Prostate gland (tissue), 2 donors: ENCODE measurements around the gene RABGAP1L.

ENCODE experiments used
- POLR2AphosphoS5 ChIP-seq: sonication (generic); formaldehyde crosslinking; IDR thresholded peaks from one replicate; pipeline ENCODE4 v1.6.1; 2017; ENCODE audit warnings: antibody characterized with exemption
- TF ChIP-seq, protein P1 (sequence below), 4 experiments: fragments of 200-600 bp in 2 of 4; fragments of 450-650 bp in 2 of 4; sonication (generic) in 2 of 4; IDR thresholded peaks; 1 replicate in 3 of 4; 2 replicates in 1 of 4; pipeline ENCODE4 v1.5.1; 2016 to 2019; ENCODE audit warnings: antibody characterized with exemption in 4 of 4, mild to moderate bottlenecking in 2 of 4, moderate library complexity in 2 of 4

DNA sequence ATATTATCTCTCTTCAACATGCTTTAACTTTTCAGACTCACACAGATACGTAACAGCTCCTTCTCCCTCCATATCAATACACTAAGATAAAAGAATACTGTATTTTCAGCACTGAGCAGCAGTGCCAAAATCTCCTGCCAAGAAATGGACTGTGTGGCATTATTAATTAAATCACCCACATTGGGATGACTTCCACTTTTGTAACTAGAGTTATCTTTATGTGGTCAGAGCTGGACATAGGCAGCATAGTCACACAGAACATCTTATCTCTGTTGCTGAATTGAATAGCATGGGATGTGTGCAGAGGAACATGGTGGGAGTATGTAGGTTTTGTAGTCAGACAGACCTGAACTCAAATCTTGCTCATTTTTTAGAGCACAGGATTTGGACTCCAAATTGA, 799.1 kb downstream of the RABGAP1L start:
- TF ChIP-seq, protein P1, sequence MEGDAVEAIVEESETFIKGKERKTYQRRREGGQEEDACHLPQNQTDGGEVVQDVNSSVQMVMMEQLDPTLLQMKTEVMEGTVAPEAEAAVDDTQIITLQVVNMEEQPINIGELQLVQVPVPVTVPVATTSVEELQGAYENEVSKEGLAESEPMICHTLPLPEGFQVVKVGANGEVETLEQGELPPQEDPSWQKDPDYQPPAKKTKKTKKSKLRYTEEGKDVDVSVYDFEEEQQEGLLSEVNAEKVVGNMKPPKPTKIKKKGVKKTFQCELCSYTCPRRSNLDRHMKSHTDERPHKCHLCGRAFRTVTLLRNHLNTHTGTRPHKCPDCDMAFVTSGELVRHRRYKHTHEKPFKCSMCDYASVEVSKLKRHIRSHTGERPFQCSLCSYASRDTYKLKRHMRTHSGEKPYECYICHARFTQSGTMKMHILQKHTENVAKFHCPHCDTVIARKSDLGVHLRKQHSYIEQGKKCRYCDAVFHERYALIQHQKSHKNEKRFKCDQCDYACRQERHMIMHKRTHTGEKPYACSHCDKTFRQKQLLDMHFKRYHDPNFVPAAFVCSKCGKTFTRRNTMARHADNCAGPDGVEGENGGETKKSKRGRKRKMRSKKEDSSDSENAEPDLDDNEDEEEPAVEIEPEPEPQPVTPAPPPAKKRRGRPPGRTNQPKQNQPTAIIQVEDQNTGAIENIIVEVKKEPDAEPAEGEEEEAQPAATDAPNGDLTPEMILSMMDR (IDR thresholded peaks at IDR 0.05): no peak
- TF ChIP-seq POLR2AphosphoS5: no peak
